ENCODE data around the gene ASB2.

ASB2 gene

DNA sequence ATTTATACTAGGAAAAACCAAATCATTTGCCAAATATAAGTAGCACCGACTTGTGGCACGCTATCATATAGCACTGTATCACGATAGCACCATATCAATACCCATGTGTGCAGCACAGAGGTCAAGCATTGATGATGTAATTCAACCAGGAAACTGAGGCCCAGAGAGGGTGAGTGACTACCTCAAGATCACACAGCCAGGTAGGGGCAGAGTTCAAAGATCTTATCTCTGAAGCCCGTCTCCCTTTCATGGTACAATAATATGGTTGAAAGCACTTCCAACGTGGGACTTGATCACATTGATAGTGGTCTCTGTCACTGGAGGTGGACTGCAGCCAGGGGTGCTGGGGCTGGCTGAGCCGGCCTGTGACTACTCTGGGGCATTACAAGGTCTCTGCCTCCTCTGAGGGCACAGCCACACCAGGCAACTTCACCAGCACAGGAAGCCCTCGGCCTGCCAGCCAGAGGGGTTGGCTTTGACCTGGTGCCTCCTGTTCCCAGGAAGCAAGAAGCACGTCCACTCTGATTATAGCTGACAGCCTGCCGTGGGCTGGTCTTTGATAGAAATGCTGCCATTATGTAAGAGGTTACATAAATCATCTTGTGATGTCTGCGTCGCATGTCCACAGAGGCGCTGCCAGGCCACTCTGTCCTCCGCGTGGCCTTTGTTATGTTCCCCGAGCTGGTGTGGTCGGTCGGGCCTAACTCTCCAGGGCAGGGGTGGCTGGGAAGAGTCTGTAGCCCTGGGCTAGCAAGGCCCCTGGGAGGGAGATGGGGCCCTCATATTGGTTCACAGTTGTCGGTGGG lies 55.2 kb downstream of the ASB2 start:
- H3K27me3 ChIP-seq (ENCODE audit: control insufficient read depth, low read length): no peaks in the 10 kb centered on the region
- H4K20me1 ChIP-seq (ENCODE audit: control insufficient read depth, insufficient read depth, low read depth, low read length): no peaks in the 10 kb centered on the region
- TF ChIP-seq EZH2phosphoT487 (IDR thresholded peaks at IDR 0.05; ENCODE audit: borderline replicate concordance, low read length): no peak
- TF ChIP-seq, protein P1, sequence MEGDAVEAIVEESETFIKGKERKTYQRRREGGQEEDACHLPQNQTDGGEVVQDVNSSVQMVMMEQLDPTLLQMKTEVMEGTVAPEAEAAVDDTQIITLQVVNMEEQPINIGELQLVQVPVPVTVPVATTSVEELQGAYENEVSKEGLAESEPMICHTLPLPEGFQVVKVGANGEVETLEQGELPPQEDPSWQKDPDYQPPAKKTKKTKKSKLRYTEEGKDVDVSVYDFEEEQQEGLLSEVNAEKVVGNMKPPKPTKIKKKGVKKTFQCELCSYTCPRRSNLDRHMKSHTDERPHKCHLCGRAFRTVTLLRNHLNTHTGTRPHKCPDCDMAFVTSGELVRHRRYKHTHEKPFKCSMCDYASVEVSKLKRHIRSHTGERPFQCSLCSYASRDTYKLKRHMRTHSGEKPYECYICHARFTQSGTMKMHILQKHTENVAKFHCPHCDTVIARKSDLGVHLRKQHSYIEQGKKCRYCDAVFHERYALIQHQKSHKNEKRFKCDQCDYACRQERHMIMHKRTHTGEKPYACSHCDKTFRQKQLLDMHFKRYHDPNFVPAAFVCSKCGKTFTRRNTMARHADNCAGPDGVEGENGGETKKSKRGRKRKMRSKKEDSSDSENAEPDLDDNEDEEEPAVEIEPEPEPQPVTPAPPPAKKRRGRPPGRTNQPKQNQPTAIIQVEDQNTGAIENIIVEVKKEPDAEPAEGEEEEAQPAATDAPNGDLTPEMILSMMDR (IDR thresholded peaks at IDR 0.05; ENCODE audit: low read depth, low read length, poor library complexity, severe bottlenecking): no peak
- no peak overlapping the region for H3K4me2 ChIP-seq (ENCODE audit: low read length)
- peaks cover 3% of the 10 kb centered on the region for H3K9me3 ChIP-seq (ENCODE audit: control insufficient read depth, insufficient read depth, low read length)
- H3K4me1 ChIP-seq (ENCODE audit: control insufficient read depth, low read length): no peaks in the 10 kb centered on the region
- no peaks in the 10 kb centered on the region for H3K36me3 ChIP-seq (ENCODE audit: control insufficient read depth, low read length)
- H3K9me2 ChIP-seq (replicated peaks; ENCODE audit: control insufficient read depth, low read length): no peaks in the 10 kb centered on the region
- no peaks in the 10 kb centered on the region for H3K79me2 ChIP-seq (ENCODE audit: control insufficient read depth, low read length)
- H3K4me3 ChIP-seq (ENCODE audit: low read length): no peak overlapping the region
- no peak overlapping the region for H3K27ac ChIP-seq (ENCODE audit: low read depth, low read length)
- no peaks in the 10 kb centered on the region for H3F3A ChIP-seq (ENCODE audit: control insufficient read depth, insufficient read depth)

DNA sequence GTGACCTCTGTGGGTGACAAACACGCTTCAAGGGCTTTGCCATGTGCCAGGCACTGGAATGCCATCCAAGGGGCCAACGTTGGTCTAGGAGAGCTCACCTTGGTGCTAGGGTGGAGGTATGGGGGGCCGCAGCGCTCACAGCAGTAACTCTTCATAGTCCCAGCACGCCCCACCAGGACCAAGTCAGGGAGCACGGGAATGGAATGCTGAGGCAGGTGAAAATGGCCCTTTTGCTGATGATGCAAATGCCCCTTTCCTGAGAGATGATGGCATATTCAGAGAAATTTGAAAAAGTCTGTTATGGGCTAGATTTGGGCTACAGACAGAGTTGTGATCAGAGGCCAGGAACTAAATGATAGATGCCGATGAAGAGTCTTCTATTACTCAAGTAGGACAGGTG lies 59.2 kb downstream of the ASB2 start:
- Histone ChIP-seq H3K36me3 (ENCODE audit: control insufficient read depth, low read length) (no peaks in the 10 kb centered on the region), H3K4me3 (ENCODE audit: low read length) (no peak overlapping the region), H3F3A (ENCODE audit: control insufficient read depth, insufficient read depth) (no peaks in the 10 kb centered on the region), H4K20me1 (ENCODE audit: control insufficient read depth, insufficient read depth, low read depth, low read length) (no peaks in the 10 kb centered on the region), H3K4me2 (ENCODE audit: low read length) (no peak overlapping the region), H3K4me1 (ENCODE audit: control insufficient read depth, low read length) (no peaks in the 10 kb centered on the region), H3K27ac (ENCODE audit: low read depth, low read length) (no peak overlapping the region), H3K79me2 (ENCODE audit: control insufficient read depth, low read length) (no peaks in the 10 kb centered on the region), H3K9me2 (replicated peaks; ENCODE audit: control insufficient read depth, low read length) (no peaks in the 10 kb centered on the region), H3K9me3 (ENCODE audit: control insufficient read depth, insufficient read depth, low read length) (peaks cover 3% of the 10 kb centered on the region), H3K27me3 (ENCODE audit: control insufficient read depth, low read length) (no peaks in the 10 kb centered on the region)
- TF ChIP-seq, protein P1 (IDR thresholded peaks at IDR 0.05; ENCODE audit: low read depth, low read length, poor library complexity, severe bottlenecking): no peak
- TF ChIP-seq EZH2phosphoT487 (IDR thresholded peaks at IDR 0.05; ENCODE audit: borderline replicate concordance, low read length): no peak

DNA sequence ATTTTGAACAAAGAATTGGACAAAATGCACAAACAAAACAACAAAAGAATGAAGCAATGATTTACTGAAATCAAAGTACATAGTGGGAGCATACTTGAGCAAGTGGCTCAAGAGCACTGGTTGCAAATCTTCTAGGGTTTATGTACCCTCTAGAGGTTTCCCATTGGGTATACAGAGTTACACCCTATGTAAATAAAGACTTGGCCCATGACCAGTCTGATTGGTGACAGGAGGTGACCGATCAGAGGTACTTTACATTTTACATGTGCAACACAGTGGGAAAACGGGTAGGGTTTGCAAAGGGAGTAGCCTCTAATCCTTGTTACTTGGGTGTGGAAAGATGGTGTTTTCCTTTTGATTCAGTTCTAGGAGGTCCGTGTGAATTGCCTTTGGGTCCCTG lies 59.9 kb downstream of the ASB2 start:
- Histone ChIP-seq H3K27ac (ENCODE audit: low read depth, low read length) (no peak overlapping the region), H3K4me3 (ENCODE audit: low read length) (no peak overlapping the region), H3K27me3 (ENCODE audit: control insufficient read depth, low read length) (no peaks in the 10 kb centered on the region), H3K9me2 (replicated peaks; ENCODE audit: control insufficient read depth, low read length) (no peaks in the 10 kb centered on the region), H3K9me3 (ENCODE audit: control insufficient read depth, insufficient read depth, low read length) (peaks cover 3% of the 10 kb centered on the region), H3K79me2 (ENCODE audit: control insufficient read depth, low read length) (no peaks in the 10 kb centered on the region), H4K20me1 (ENCODE audit: control insufficient read depth, insufficient read depth, low read depth, low read length) (no peaks in the 10 kb centered on the region), H3K36me3 (ENCODE audit: control insufficient read depth, low read length) (no peaks in the 10 kb centered on the region), H3K4me1 (ENCODE audit: control insufficient read depth, low read length) (no peaks in the 10 kb centered on the region), H3F3A (ENCODE audit: control insufficient read depth, insufficient read depth) (no peaks in the 10 kb centered on the region), H3K4me2 (ENCODE audit: low read length) (no peak overlapping the region)
- TF ChIP-seq, protein P1 (IDR thresholded peaks at IDR 0.05; ENCODE audit: low read depth, low read length, poor library complexity, severe bottlenecking): no peak
- no peak for TF ChIP-seq EZH2phosphoT487 (IDR thresholded peaks at IDR 0.05; ENCODE audit: borderline replicate concordance, low read length)

All from DOHH2 (cell line).